Measurements from ENCODE around the gene WIZ.
"Not testable (repeated sequence)": the region's sequence is repeated elsewhere in the genome, so short reads cannot be mapped to it uniquely, and the experiment has no call there.

GRCh38 chr19:15395251-15395650 is 54.5 kb downstream of the WIZ start:
- not testable (repeated sequence) for TF ChIP-seq EZH2 (IDR thresholded peaks at IDR 0.05; ENCODE audit: borderline replicate concordance, insufficient read depth, low read depth, low read length, poor library complexity, severe bottlenecking); CTCF (IDR thresholded peaks at IDR 0.05)

Measured in B cell (primary cell).